Renal pelvis (tissue), 4 donors: ENCODE data around the gene TASP1. TPM values are rescaled to one million over a fixed set of nuclear protein-coding genes. Genes with fewer than 3 reads are reported as not detected.

Experiments
- DNase-seq: peaks from one replicate; pipeline ENCODE4 v3.0.0-alpha.2; 2013
- polyA plus RNA-seq, 3 donors: library from polyadenylated mRNA; unstranded; fragments of 120-200 nt; gene quantifications; one replicate each; pipeline ENCODE4 v1.2.1, GENCODE V29; 2013; ENCODE audit not compliant: insufficient read length in 3 of 3

TASP1 gene
- polyA plus RNA-seq, 3 donors = 12.6 to 14.0 (median 13.1) TPM

GRCh38 chr20:13442986-13443385 lies 195.7 kb downstream of the TASP1 start:
- no peak for DNase-seq

GRCh38 chr20:13441388-13441787 lies 197.3 kb downstream of the TASP1 start:
- no peak for DNase-seq

- DNase-seq = no peak
These were observed 202.2 kb downstream of the TASP1 start for GRCh38 chr20:13436530-13436929.

GRCh38 chr20:13432126-13432525 lies 206.6 kb downstream of the TASP1 start:
- no peak for DNase-seq

- no peak for DNase-seq
These were observed 208.3 kb downstream of the TASP1 start for GRCh38 chr20:13430346-13431002.

- no peak for DNase-seq
These were observed 210.0 kb downstream of the TASP1 start for GRCh38 chr20:13428684-13429083.

GRCh38 chr20:13426870-13427269 lies 211.9 kb downstream of the TASP1 start:
- no peak for DNase-seq

GRCh38 chr20:13425381-13426135 lies 213.2 kb downstream of the TASP1 start:
- DNase-seq = no peak

GRCh38 chr20:13424174-13424833 lies 214.4 kb downstream of the TASP1 start:
- DNase-seq = no peak

GRCh38 chr20:13423472-13424173 lies 215.1 kb downstream of the TASP1 start:
- DNase-seq = no peak

- no peak for DNase-seq
These were observed 216.1 kb downstream of the TASP1 start for GRCh38 chr20:13422637-13423036.

- no peak for DNase-seq
These were observed 218.1 kb downstream of the TASP1 start for GRCh38 chr20:13420625-13421024.

GRCh38 chr20:13419477-13419876 lies 219.3 kb downstream of the TASP1 start:
- DNase-seq = no peak

- DNase-seq = no peak
These were observed 220.2 kb downstream of the TASP1 start for GRCh38 chr20:13418263-13419229.

- DNase-seq = peak; percentile 20
These were observed 222.2 kb downstream of the TASP1 start for GRCh38 chr20:13416531-13416930.

GRCh38 chr20:13412806-13413445 lies 225.8 kb downstream of the TASP1 start:
- no peak for DNase-seq

GRCh38 chr20:13404293-13404692 lies 234.4 kb downstream of the TASP1 start:
- DNase-seq = no peak

- no peak for DNase-seq
These were observed 235.3 kb downstream of the TASP1 start for GRCh38 chr20:13403453-13403852.

- DNase-seq = no peak
These were observed 235.7 kb downstream of the TASP1 start for GRCh38 chr20:13402986-13403385.

- no peak for DNase-seq
These were observed 236.5 kb downstream of the TASP1 start for GRCh38 chr20:13402171-13402760.
